DND-41 (cell line): ENCODE data around the gene CPZ.

Experiments used
- ATAC-seq: fragments of 200-7000 bp; cut with Tn5 transposase; 3 replicates; pipeline ENCODE4 v1.9.1; 2021; ENCODE audit warnings: low read depth; ENCODE audit not compliant: insufficient read depth
- DNase-seq: peaks from one replicate; pipeline ENCODE4 v3.0.0-alpha.2; 2020
- H2AFZ ChIP-seq: 2 replicates; pipeline ENCODE4 v1.6.0; 2012; ENCODE audit warnings: low read depth, low read length
- H3K27ac ChIP-seq: 2 replicates; pipeline ENCODE4 v1.5.1; 2012; ENCODE audit warnings: low read length, inconsistent platforms
- H3K27me3 ChIP-seq: fragments of 200-600 bp; sonication (generic); 2 replicates; pipeline ENCODE4 v1.6.0; 2012; ENCODE audit warnings: low read length, mild to moderate bottlenecking, inconsistent platforms; ENCODE audit not compliant: insufficient read depth, poor library complexity
- H3K36me3 ChIP-seq: 2 replicates; pipeline ENCODE4 v1.5.1; 2012; ENCODE audit warnings: low read length, inconsistent platforms; ENCODE audit not compliant: insufficient read depth
- H3K4me1 ChIP-seq: 2 replicates; pipeline ENCODE4 v1.5.1; 2012; ENCODE audit warnings: mild to moderate bottlenecking, low read length; ENCODE audit not compliant: insufficient read depth
- H3K4me2 ChIP-seq: 2 replicates; pipeline ENCODE4 v1.6.0; 2012; ENCODE audit warnings: mild to moderate bottlenecking, moderate library complexity, low read length, inconsistent platforms; ENCODE audit not compliant: insufficient read depth
- H3K4me3 ChIP-seq, 2 experiments: fragments of 200-600 bp in 1 of 2; shearing (Covaris generic) in 1 of 2; 2 replicates each; pipeline ENCODE4 v1.5.1; 2012 to 2016; ENCODE audit warnings: inconsistent platforms in 2 of 2, low read length in 2 of 2, mild to moderate bottlenecking in 2 of 2, low read depth in 1 of 2, moderate library complexity in 1 of 2
- H3K79me2 ChIP-seq: 2 replicates; pipeline ENCODE4 v1.6.0; 2012; ENCODE audit warnings: low read length, inconsistent platforms; ENCODE audit not compliant: insufficient read depth
- H3K9ac ChIP-seq: 2 replicates; pipeline ENCODE4 v1.6.0; 2012; ENCODE audit warnings: low read depth, mild to moderate bottlenecking, inconsistent platforms, low read length, moderate library complexity
- H3K9me3 ChIP-seq: 2 replicates; pipeline ENCODE4 v1.5.1; 2012; ENCODE audit warnings: low read length, moderate library complexity, mild to moderate bottlenecking, inconsistent platforms; ENCODE audit not compliant: insufficient read depth, severe bottlenecking
- H4K20me1 ChIP-seq: 2 replicates; pipeline ENCODE4 v1.6.0; 2012; ENCODE audit warnings: low read length; ENCODE audit not compliant: insufficient read depth
- EZH2 ChIP-seq: IDR thresholded peaks from 3 replicates; pipeline ENCODE4 v1.6.1; 2012; ENCODE audit warnings: borderline replicate concordance, low read depth, mild to moderate bottlenecking, moderate library complexity, low read length, inconsistent platforms; ENCODE audit not compliant: severe bottlenecking
- TF ChIP-seq, protein P1 (sequence below): IDR thresholded peaks from 2 replicates; pipeline ENCODE4 v1.5.1; 2012; ENCODE audit warnings: borderline replicate concordance, low read length, moderate library complexity, mild to moderate bottlenecking; ENCODE audit not compliant: poor library complexity, severe bottlenecking; ENCODE audit errors: extremely low read depth

CPZ gene

DNA sequence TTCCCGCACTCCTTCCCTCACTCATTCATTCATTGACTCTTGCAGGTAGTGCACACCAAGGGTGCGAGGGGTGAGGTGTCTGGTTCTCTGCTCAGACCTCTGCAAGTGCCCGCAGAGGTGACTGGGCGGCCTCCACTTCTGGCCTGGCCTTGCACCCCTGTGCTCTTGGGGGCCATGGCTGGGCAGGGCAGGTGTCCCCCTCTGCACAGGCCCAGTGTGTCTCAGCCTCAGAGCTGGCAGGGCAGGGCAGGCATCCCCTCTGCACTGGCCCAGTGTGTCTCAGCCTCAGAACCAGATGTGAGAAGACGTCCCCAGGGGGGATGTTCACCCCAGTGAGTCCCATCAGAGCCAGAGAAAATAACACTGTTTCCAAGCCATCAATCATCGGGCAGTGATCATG is 16.8 kb downstream of the CPZ start:
- TF ChIP-seq, protein P1, sequence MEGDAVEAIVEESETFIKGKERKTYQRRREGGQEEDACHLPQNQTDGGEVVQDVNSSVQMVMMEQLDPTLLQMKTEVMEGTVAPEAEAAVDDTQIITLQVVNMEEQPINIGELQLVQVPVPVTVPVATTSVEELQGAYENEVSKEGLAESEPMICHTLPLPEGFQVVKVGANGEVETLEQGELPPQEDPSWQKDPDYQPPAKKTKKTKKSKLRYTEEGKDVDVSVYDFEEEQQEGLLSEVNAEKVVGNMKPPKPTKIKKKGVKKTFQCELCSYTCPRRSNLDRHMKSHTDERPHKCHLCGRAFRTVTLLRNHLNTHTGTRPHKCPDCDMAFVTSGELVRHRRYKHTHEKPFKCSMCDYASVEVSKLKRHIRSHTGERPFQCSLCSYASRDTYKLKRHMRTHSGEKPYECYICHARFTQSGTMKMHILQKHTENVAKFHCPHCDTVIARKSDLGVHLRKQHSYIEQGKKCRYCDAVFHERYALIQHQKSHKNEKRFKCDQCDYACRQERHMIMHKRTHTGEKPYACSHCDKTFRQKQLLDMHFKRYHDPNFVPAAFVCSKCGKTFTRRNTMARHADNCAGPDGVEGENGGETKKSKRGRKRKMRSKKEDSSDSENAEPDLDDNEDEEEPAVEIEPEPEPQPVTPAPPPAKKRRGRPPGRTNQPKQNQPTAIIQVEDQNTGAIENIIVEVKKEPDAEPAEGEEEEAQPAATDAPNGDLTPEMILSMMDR: no peak
- no peak for TF ChIP-seq EZH2

DNA sequence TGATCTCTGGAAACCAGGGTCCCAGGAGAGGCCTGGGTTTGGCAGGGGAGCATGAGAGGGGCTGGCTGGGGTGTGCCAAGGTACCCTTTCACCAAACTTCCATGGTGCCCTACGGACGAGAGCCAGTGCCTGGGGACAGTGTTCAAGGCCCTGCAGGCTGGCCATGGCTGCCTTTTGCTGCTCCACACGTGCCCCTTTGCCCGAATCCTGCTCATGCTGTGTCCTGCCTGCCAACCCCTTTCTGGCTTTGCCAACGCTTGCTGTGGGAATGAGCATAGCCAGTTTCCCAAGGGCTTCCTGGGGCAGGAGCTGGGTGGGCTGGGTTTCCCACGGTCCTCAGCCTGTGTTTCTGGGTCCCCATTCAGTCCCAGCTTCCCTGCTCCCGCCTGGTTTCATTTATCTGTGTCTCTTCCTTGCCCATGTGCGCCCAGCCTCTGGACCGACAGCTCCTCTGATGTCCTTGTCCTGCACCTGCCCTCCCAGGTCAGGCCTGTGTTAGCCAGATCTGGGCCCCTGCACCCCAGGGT is 17.3 kb downstream of the CPZ start:
- Histone ChIP-seq H3K9me3 (no peaks in the 10 kb centered on the region), H3K4me1 (no peaks in the 10 kb centered on the region), H3K9ac (no peak overlapping the region), H4K20me1 (peaks cover 12% of the 10 kb centered on the region), H2AFZ (no peak overlapping the region), H3K4me3 (no peak overlapping the region), H3K79me2 (no peaks in the 10 kb centered on the region), H3K36me3 (no peaks in the 10 kb centered on the region), H3K27ac (no peak overlapping the region), H3K4me2 (no peak overlapping the region), H3K27me3 (no peaks in the 10 kb centered on the region)
- DNase-seq (no peak), ATAC-seq (no peak)
- TF ChIP-seq EZH2: no peak
- TF ChIP-seq, protein P1: no peak

More for the DNA sequence above, 16.8 kb downstream of the CPZ start:
- Histone ChIP-seq H3K9ac (no peak overlapping the region), H3K27me3 (no peaks in the 10 kb centered on the region), H2AFZ (no peak overlapping the region), H3K4me2 (no peak overlapping the region), H4K20me1 (peaks cover 12% of the 10 kb centered on the region), H3K36me3 (no peaks in the 10 kb centered on the region), H3K27ac (no peak overlapping the region), H3K79me2 (no peaks in the 10 kb centered on the region), H3K9me3 (no peaks in the 10 kb centered on the region), H3K4me1 (no peaks in the 10 kb centered on the region), H3K4me3 (no peak overlapping the region)
- ATAC-seq (no peak), DNase-seq (no peak)

DNA sequence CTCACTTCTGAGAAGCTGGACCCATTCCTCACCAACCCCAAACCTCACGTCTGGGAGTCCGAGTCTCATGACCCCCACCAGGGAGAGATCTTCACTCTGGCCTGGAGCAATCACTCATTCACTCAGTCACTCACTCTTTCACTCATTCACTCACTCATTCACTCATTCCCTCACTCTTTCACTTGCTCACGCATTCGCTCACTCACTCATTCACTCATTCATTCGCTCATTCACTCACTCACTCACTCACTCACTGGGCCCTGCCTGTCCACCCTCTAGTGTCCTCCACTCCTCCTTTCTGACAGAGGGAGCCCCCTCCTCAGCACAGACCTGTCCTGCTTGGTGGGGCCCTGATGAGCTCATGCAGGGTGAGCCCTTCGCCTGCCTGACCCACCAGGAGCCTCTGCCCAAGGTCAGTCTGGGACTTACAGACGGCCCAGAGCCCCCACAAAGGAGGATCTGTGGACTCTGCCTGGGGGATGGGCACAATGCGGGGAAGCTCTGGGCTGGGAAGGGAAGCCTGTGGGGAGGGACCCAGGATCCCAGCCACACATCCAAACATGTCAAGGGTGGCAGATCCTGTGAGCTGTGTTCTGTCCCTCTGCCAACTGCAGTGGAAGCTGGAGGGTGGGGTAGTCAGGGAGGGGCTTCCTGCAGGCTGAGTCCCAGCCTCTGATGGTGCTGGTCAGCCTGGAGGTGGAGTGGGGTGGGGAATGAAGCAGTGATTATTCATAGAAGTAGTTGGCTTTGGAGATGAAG is 18.5 kb downstream of the CPZ start:
- TF ChIP-seq EZH2: no peak
- TF ChIP-seq, protein P1: no peak
- ATAC-seq: no peak
- Histone ChIP-seq H3K9ac (no peak overlapping the region), H3K36me3 (no peaks in the 10 kb centered on the region), H4K20me1 (peaks cover 12% of the 10 kb centered on the region), H3K27me3 (no peaks in the 10 kb centered on the region), H3K4me2 (no peak overlapping the region), H3K27ac (no peak overlapping the region), H3K4me3 (no peak overlapping the region), H2AFZ (no peak overlapping the region), H3K4me1 (no peaks in the 10 kb centered on the region), H3K79me2 (no peaks in the 10 kb centered on the region), H3K9me3 (no peaks in the 10 kb centered on the region)
- DNase-seq: no peak
